LNCaP clone FGC (cell line): ENCODE data around the gene SLC29A3.

Source experiments
- DNase-seq: peaks from one replicate; pipeline ENCODE4 v3.0.0-alpha.2; 2011; ENCODE audit warnings: low read depth
- H3K4me3 ChIP-seq: 2 replicates; pipeline ENCODE4 v1.5.1; 2011; ENCODE audit warnings: mild to moderate bottlenecking, low read depth, low read length, control low read depth
- CTCF ChIP-seq: IDR thresholded peaks from 2 replicates; pipeline ENCODE4 v1.5.1; 2012; ENCODE audit warnings: mild to moderate bottlenecking; ENCODE audit not compliant: control insufficient read depth, insufficient read depth; ENCODE audit errors: extremely low read depth

Gene SLC29A3

GRCh38 chr10:71409516-71410104 lies 90.6 kb downstream of the SLC29A3 start:
- TF ChIP-seq CTCF = no peak
- no peak overlapping the region for H3K4me3 ChIP-seq
- no peak for DNase-seq
